Neural progenitor cell (in vitro differentiated cells): ENCODE measurements around the gene DNM1L.

Experiments
- EZH2 ChIP-seq: fragments of 200-600 bp; sonication (generic); IDR thresholded peaks from 2 replicates; pipeline ENCODE4 v1.6.1; 2017; ENCODE audit warnings: antibody characterized with exemption, mild to moderate bottlenecking, moderate library complexity
- TF ChIP-seq, protein P1 (sequence below): fragments of 200-600 bp; sonication (generic); IDR thresholded peaks from 2 replicates; pipeline ENCODE4 v1.5.1; 2017; ENCODE audit warnings: antibody characterized with exemption, mild to moderate bottlenecking

DNA sequence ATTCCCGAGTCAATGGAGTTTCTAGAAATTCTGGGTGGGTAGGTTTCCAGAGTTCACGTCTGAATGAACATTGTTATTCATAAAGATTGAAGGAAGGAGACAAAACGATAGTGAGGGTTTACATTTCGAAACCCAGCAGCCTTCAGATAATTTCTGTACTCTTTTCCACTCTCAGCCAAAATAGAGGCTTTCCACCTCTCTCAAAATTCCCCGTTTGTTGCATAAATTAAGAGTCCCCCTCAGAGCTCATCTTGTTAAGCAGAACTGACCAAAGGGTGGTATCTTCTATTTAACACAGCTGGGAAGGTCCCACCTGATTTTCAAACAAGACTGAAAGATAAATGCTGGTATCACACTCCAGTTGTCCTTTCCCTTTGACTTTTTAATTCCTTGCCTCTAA is 98.1 kb downstream of the DNM1L start:
- TF ChIP-seq EZH2: no peak
- TF ChIP-seq, protein P1, sequence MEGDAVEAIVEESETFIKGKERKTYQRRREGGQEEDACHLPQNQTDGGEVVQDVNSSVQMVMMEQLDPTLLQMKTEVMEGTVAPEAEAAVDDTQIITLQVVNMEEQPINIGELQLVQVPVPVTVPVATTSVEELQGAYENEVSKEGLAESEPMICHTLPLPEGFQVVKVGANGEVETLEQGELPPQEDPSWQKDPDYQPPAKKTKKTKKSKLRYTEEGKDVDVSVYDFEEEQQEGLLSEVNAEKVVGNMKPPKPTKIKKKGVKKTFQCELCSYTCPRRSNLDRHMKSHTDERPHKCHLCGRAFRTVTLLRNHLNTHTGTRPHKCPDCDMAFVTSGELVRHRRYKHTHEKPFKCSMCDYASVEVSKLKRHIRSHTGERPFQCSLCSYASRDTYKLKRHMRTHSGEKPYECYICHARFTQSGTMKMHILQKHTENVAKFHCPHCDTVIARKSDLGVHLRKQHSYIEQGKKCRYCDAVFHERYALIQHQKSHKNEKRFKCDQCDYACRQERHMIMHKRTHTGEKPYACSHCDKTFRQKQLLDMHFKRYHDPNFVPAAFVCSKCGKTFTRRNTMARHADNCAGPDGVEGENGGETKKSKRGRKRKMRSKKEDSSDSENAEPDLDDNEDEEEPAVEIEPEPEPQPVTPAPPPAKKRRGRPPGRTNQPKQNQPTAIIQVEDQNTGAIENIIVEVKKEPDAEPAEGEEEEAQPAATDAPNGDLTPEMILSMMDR: no peak
